NCI-H146 (cell line): ENCODE data around the gene VSTM5.
"Not testable (repeated sequence)": the region's sequence is repeated elsewhere in the genome, so short reads cannot be mapped to it uniquely, and the experiment has no call there.

Experiments used
- DNase-seq: peaks from one replicate; lab custom pipeline; 2025; lab: John Stamatoyannopoulos, UW

The VSTM5 gene

GRCh38 chr11:93796441-93797231 lies 53.8 kb downstream of the VSTM5 start:
- no peak for DNase-seq

DNA sequence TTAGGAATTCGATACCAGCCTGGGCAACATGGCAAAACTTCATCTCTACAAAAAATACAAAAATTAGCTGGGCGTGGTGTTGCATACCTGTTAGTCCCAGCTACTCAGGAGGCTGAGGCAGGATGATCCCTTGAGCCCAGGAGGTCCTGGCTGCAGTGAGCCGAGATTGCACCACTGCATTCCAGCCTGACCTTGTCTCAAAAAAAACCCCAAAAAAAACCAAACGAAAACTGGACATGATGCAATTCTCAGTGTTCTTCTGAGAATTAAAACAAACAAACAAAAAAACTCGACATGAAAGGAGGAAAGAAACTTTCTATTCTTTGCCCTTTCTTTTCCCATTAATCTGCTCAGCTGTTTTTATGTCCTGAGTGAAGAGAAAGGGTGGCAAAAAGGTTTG lies 58.9 kb downstream of the VSTM5 start:
- DNase-seq: no peak

DNA sequence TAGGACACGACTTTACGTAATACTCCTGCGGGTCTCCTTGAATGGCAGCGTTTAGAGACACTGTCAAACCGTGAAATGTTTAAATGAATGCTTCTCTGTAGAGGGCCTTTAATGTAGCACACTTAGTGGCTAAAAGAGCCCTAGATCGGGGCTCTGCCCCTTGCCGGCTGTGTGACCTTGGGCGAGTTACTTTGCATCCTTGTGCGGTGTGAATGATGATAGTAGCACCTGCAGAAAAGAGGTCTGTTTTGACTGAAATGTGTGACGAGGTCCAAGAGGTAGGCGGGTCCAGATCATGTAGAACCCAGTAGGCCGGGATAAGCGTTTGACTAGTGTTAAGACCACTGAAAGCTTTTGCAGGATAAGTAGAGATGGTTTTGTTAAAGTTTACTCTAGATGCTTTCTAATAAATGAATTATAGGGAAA lies 65.5 kb downstream of the VSTM5 start:
- DNase-seq: peak; percentile 44

GRCh38 chr11:93784145-93784934 lies 66.1 kb downstream of the VSTM5 start, which contains the start of gene MED17:
Gene MED17 (plus strand): TSS chr11:93784282. CDS start chr11:93784514, 232 bp downstream.
- DNase-seq: peak; percentile 95

GRCh38 chr11:93783765-93784144 lies 66.7 kb downstream of the VSTM5 start:
- no peak for DNase-seq

DNA sequence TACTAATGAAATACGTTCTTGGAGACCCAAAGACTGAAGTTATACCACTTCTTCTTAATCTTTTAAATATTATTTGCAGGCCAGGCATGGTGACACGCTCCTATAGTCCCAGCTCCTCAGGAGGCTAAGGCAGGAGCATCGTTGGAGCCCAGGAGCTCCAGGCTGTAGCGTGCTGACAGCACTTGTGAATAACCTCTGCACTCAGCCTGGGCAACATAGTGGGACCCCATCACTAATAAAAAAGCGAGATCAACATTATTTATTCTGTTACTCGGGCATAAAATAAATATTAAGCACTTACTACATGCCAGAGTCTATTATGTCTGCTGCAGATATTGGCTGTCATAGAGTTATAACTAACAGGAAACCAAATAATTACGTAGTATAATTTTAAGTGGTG lies 67.1 kb downstream of the VSTM5 start:
- no peak for DNase-seq

DNA sequence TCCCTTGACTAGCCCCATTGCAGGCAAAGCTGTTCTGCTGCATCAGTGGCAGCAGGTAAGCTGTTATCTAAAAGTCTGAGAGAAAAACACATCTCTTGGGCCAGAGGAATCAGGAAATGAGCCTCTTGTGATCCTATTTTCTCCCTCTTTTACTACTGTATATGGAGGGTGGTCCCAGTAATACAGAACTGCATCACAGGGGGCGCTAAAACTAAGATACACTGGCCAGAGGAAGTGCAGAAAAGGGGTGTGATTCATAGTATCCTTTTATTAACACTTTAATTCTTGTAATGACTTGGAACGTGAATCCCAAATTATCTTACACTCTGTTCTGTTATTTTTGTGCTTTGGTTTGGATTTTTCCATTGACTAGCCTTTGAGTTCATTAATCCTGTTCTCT lies 75.1 kb downstream of the VSTM5 start:
- DNase-seq: no peak

GRCh38 chr11:93774560-93774959 lies 75.9 kb downstream of the VSTM5 start:
- not testable (repeated sequence) for DNase-seq

DNA sequence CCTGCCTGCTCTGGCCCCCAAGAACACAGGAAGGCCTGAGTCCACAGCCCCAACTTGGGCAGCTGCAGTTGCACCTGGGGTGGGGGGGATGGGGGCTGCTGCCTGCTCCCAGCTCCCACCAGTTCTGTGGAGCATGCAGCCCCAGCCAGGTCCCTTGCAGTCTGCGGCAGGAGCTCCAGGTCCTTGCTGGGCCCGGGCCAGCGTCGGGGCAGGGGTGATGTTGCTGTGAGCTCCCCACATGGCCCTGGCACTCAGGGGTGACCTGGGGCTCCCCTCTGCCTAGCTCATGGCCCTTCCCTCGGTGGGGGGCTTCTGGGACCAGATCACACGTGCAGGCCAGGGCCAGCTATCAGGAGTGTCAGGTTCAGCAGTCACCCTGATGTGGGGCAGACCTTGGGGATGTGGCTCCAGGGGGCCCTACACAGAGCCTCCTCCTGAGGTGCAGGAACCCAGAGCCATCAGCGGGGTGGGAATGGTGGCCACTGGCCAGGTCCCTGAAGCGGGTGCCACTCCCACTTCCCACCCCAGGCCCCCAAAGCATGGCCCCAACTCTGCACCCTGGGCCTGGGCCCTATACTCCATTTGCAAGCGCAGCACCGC lies 76.7 kb downstream of the VSTM5 start:
- no peak for DNase-seq

DNA sequence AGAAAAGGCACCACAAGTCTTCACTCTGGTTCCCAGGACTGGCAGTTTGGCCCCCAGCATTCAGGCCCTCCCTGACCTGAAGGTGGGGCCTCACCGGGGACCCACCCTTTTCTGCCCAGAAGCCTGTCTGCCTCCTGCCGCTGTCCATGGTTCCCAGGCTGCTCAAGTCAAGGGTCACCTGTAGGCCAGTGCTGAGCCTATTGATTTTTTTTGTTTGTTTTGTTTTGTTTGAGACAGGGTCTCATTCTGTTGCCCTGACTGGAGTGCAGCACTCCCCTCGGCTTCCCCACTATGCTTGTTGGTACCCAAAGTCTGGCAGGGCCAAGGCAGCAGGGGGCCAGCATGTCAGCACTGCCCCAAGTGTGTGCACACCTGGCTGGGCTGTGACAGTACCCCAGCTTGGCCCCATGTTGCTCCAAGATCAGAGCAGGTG lies 77.4 kb downstream of the VSTM5 start:
- DNase-seq: no peak

GRCh38 chr11:93772123-93772522 lies 78.3 kb downstream of the VSTM5 start:
- no peak for DNase-seq

DNA sequence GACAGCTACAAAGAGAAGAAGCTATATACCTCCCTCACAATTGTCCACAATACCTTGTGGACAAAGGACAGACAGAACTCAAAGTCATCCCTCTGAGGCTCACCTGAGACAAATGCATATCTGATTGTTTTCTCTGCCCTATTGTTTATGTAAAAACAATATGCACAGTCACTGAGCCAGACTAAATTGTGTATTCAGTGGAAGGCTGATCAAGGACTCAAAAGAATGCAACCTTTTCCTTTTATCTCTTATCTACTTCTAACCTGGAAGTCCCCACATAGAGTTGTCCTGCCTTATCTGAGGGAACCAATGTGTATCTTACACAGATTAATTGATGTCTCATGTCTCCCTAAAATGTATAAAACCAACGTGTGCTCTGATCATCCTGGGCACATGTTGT lies 80.3 kb downstream of the VSTM5 start:
- DNase-seq: no peak
